NCI-H2196 treated with DMSO at 0.1 percent for 48 hours (cell line): ENCODE data around the gene TRPV3.

Experiments used
- DNase-seq: peaks from one replicate; lab custom pipeline; 2025; ENCODE audit not compliant: unreplicated experiment; lab: John Stamatoyannopoulos, UW

TRPV3 gene

GRCh38 chr17:3547628-3548027 is 10.0 kb downstream of the TRPV3 start:
- DNase-seq: no peak

- DNase-seq: no peak
Observed at GRCh38 chr17:3546997-3547396, 10.6 kb downstream of the TRPV3 start.

GRCh38 chr17:3546521-3546920 is 11.1 kb downstream of the TRPV3 start:
- DNase-seq: no peak

- no peak for DNase-seq
Observed at GRCh38 chr17:3545151-3545550, 12.5 kb downstream of the TRPV3 start.

GRCh38 chr17:3544365-3544764 is 13.2 kb downstream of the TRPV3 start:
- no peak for DNase-seq

DNA sequence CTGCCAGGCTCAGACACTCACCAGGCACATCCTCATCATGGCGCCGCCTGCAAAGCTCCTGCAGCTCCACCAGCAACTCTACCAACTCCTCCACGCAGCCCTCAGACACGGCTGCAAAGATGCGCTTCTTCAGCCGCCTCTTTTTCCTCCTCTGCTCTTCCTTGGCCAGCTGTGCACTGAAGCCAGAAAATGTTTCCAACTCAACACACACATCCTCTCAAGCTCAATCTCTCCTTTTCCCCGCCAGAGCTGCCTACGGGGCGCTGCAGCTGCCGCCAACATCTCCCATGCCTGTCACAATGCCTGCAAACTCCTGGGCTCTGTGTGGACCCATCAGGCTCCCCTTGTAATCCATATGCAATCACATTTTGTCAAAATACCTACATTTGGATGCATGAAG is 14.2 kb downstream of the TRPV3 start:
- DNase-seq: no peak

GRCh38 chr17:3542410-3543088 is 15.1 kb downstream of the TRPV3 start:
- no peak for DNase-seq

DNA sequence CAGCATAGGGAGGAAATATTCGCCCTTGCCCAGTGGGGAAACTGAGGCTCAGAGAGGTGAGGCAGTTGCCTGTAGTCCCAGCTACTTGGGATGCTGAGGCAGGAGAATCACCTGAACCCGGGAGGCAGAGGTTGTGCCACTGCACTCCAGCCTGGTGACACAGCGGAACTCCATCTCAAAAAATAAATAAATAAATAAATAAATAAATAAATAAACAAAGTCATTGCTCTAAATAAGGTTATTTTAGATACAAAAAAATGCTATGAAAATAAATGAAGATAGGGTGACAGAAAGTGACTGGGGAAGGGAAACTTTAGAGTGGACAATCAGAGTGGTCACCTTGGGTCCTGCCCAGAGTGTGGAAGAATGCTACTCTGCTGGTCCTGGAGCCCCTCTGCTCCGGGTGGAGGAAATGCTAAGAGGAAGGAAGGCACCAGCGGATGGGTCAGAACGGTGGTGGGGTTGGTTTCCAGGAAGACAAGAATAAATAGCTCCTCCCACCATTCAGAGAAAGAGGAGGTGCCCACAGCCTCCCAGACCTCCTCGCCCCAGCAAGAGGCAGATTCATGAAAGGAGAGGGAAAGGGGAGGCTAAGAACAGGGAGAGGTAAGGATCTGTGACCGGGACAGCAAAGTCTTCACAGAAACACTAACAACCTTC is 17.6 kb downstream of the TRPV3 start:
- no peak for DNase-seq

- DNase-seq: no peak
Observed at GRCh38 chr17:3536716-3537115, 20.9 kb downstream of the TRPV3 start.

- no peak for DNase-seq
Observed at GRCh38 chr17:3535253-3535995, 22.2 kb downstream of the TRPV3 start.

DNA sequence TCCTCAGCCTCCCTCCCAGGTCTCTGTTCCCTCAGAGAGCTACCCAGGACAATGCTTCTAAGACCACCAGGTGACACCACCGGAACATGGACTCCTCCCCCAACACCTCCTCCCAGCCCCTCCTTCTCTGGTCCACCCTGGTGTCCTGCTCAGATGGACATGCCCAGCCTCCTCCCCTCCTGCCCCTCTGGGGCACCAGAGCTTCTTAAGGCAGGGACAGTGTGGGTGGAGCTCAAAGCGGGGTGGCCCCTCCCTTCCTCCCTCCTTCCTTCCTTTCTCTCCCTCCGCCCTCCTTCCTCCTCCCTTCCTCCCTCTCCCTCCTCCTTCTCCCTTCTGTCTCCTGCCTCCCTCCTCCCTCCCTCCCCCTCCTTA is 22.7 kb downstream of the TRPV3 start:
- no peak for DNase-seq

DNA sequence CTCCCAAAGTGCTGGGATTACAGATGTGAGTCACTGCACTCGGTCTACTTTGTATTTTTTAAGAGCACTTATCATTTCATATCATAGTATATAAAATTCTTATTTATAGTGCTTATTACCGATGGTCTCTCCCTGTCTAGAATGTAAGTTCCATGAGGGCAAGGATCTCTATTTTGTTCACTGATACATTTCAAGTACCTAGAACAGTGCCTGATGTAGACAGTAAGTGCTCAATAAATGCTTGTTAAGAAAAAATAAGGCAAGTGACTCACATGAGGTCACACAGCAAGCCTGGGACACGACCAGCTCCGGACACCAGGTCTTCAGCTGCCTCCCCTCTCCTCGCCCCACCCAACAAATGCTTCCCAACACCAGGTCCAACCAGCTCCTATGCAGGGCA is 23.9 kb downstream of the TRPV3 start:
- no peak for DNase-seq

DNA sequence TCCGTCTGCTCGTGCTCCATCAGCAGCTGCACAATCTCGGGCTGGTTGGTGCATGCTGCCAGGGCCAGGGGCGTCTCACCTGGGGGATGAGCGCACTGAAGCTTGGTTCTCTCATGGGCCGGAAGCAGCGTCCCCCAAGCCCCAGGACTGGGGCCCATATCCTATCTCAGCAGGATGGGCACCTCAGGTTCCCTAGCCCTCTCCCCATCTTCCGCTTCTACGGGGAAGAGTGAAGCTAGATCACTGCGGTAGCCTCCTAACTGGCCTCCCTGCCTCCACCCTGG is 24.8 kb downstream of the TRPV3 start:
- no peak for DNase-seq

GRCh38 chr17:3532106-3532858 is 25.3 kb downstream of the TRPV3 start:
- DNase-seq: no peak

DNA sequence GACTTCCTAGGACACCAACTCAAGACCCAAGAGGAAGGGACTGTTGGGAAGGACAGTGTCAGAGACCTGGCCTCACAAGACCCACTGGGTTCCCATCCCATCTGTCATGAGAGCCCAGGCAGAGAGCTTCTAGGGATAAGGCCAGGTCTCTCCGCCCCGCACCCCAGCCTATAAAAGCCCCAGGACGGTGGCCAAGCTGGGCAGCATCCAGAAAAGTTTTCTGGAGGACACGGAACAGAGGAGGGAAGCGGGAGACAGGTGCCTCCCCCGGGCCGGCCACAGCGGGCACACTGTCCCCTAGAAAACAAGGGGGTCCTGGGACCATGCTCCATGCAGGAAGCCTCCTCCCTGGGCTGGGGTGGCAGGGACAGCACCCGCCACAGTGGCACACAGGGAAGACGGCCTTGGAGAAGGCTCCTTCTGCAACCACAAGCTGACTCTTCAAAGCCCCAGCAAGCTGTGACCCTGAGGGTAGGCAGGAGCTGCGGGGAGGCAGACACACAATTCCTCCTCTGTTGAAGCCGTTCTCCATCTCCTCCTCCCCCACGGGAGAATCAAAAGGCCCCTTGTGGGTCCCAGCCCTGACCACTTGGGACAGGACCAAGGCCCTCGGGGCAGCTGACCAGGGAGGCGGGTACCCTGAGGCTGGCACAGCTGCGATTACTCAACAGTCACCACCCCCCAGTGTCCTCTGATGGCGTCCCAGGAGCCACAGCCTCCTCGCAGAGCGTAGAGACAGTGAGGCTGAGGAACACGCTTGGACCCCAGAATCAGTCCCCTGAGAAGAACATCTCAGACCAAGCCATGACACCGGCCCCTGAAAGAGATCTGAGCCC is 26.1 kb downstream of the TRPV3 start:
- no peak for DNase-seq

GRCh38 chr17:3529817-3530741 is 27.5 kb downstream of the TRPV3 start:
- no peak for DNase-seq

DNA sequence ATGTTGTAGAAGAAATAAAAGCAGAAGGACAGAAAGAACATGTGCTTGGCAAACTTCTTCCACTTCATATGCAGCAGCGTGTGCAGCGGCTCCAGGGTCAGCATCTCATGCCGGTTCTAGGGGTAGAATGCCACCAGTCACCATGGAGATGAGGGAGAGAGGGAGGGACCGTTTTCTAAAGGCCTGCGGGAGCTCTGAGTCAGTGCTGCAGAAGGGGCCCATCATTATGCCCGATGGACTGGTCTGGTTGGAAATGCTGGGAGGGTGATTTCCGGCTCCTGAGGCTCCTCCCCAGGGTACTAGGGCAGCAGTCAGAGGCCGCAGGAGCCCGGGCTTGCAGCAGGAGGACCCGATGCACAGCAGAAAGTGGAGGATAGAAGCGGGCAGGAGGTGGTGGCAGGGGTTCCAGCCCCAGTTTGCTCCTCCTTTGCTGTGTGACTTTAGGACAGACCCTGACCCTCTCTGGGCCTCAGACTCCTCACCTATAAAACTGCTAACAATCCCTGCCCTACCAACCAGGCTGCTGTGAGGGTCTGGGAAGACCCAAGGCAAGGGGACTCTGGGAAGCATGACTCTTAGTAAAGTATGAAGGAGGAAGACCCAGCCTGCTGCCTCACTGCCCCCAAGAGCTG is 28.6 kb downstream of the TRPV3 start:
- DNase-seq: no peak

- no peak for DNase-seq
Observed at GRCh38 chr17:3528403-3528851, 29.2 kb downstream of the TRPV3 start.

DNA sequence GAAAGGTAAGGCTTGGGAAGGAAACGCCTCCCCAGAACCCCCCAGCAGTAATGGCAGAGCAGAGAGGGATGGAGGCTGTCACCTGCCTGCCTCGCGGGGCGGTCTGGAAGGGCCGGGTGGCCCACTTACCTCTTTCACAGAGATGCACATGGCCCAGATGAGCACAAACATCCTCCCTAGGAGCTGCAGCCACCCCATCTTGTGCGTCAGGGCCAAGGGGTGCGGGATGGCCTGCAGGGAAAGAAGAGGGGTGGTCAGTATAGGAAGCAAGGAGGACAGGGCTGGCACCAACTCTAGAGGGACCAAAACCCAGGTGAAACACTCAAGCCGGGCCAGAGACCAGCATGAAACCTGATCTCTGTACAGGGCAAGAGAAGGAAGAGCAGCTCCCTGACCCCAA is 29.7 kb downstream of the TRPV3 start:
- no peak for DNase-seq
